Measurements from ENCODE around the gene TBCD. TPM values are rescaled to one million over a fixed set of nuclear protein-coding genes. Genes with fewer than 3 reads are reported as not detected.
A peak's percentile ranks its signal among the peaks of the same experiment; 100 is the strongest.

TBCD gene
- total and polyA plus RNA-seq, 2 donors (not counting 1 experiment from before 2014, with no cell fraction given) = 22.1 to 36.7 TPM

- no peak overlapping the region for H3K4me3 ChIP-seq (replicated peaks in 1 of 4; ENCODE audit: control extremely low read depth in 1 of 4, insufficient read depth in 1 of 4, low read depth in 3 of 4, low read length in 4 of 4)
- no peak overlapping the region for H2AFZ ChIP-seq (ENCODE audit: low read length)
- H3K27me3 ChIP-seq (ENCODE audit: control insufficient read depth, insufficient read depth, low read length) = no peaks in the 10 kb centered on the region
Observed at GRCh38 chr17:82932518-82933310, 180.8 kb downstream of the TBCD start.

DNA sequence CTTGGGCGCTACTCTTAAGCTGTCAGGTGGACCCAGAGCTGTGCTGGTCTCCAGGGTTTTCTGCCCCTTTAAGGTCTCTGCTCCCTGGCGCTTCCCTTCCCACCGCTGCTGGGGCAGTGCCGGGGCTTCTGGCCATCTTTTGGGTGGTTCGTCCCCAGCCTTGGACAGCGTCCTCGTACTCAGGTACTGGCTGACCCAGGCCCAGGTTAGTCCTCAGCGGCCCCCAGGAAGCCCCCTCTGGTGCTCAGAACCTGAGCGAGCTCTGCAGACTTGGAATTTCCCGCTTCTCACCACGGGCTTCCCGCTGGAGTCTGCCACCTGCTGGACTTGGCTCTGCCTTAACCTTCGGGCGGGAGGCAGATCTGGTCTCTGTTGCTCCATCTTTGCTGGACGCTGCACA lies 182.0 kb downstream of the TBCD start:
- TF ChIP-seq CTCF (conservative IDR thresholded peaks at IDR 0.05 in 1 of 2, IDR thresholded peaks at IDR 0.05 in 1 of 2; ENCODE audit: low read depth in 1 of 2, low read length in 2 of 2) = no peak
- no peak for TF ChIP-seq EZH2 (IDR thresholded peaks at IDR 0.05; ENCODE audit: low read length, missing control alignments)
- H3K9ac ChIP-seq (ENCODE audit: insufficient read depth, low read length) = no peak overlapping the region
- H3K36me3 ChIP-seq (ENCODE audit: control insufficient read depth, insufficient read depth, low read length) = peaks cover 20% of the 10 kb centered on the region
- H3K79me2 ChIP-seq (ENCODE audit: control insufficient read depth, insufficient read depth, low read length) = no peaks in the 10 kb centered on the region
- no peak overlapping the region for H2AFZ ChIP-seq (ENCODE audit: low read length)
- no peak overlapping the region for H3K27ac ChIP-seq (ENCODE audit: insufficient read depth, low read length)
- DNase-seq (ENCODE audit: low read depth in 2 of 2) = no peak
- no peaks in the 10 kb centered on the region for H3K27me3 ChIP-seq (ENCODE audit: control insufficient read depth, insufficient read depth, low read length)
- H4K20me1 ChIP-seq (ENCODE audit: control insufficient read depth, extremely low read depth, insufficient read depth, low read length) = no peaks in the 10 kb centered on the region
- peaks cover 16% of the 10 kb centered on the region for H3K4me1 ChIP-seq (ENCODE audit: control insufficient read depth, extremely low read depth, insufficient read depth, low read length)
- no peak overlapping the region for H3K4me3 ChIP-seq (replicated peaks in 1 of 4; ENCODE audit: control extremely low read depth in 1 of 4, insufficient read depth in 1 of 4, low read depth in 3 of 4, low read length in 4 of 4)
- H3K9me3 ChIP-seq (ENCODE audit: control insufficient read depth, insufficient read depth, low read depth, low read length) = no peaks in the 10 kb centered on the region
- no peak overlapping the region for H3K4me2 ChIP-seq (ENCODE audit: extremely low read depth, insufficient read depth, low read length)

More at GRCh38 chr17:82932518-82933310, 180.8 kb downstream of the TBCD start:
- Histone ChIP-seq H3K4me2 (ENCODE audit: extremely low read depth, insufficient read depth, low read length) (no peak overlapping the region), H3K9me3 (ENCODE audit: control insufficient read depth, insufficient read depth, low read depth, low read length) (no peaks in the 10 kb centered on the region), H3K36me3 (ENCODE audit: control insufficient read depth, insufficient read depth, low read length) (peaks cover 17% of the 10 kb centered on the region), H4K20me1 (ENCODE audit: control insufficient read depth, extremely low read depth, insufficient read depth, low read length) (no peaks in the 10 kb centered on the region), H3K79me2 (ENCODE audit: control insufficient read depth, insufficient read depth, low read length) (no peaks in the 10 kb centered on the region), H3K9ac (ENCODE audit: insufficient read depth, low read length) (no peak overlapping the region), H3K27ac (ENCODE audit: insufficient read depth, low read length) (peak overlapping the region; percentile 83), H3K4me1 (ENCODE audit: control insufficient read depth, extremely low read depth, insufficient read depth, low read length) (peaks cover 16% of the 10 kb centered on the region)
- TF ChIP-seq CTCF (conservative IDR thresholded peaks at IDR 0.05 in 1 of 2, IDR thresholded peaks at IDR 0.05 in 1 of 2; ENCODE audit: low read depth in 1 of 2, low read length in 2 of 2) = no peak
- no peak for TF ChIP-seq EZH2 (IDR thresholded peaks at IDR 0.05; ENCODE audit: low read length, missing control alignments)
- peak; percentile 71 to 74 for DNase-seq (ENCODE audit: low read depth in 2 of 2)

DNA sequence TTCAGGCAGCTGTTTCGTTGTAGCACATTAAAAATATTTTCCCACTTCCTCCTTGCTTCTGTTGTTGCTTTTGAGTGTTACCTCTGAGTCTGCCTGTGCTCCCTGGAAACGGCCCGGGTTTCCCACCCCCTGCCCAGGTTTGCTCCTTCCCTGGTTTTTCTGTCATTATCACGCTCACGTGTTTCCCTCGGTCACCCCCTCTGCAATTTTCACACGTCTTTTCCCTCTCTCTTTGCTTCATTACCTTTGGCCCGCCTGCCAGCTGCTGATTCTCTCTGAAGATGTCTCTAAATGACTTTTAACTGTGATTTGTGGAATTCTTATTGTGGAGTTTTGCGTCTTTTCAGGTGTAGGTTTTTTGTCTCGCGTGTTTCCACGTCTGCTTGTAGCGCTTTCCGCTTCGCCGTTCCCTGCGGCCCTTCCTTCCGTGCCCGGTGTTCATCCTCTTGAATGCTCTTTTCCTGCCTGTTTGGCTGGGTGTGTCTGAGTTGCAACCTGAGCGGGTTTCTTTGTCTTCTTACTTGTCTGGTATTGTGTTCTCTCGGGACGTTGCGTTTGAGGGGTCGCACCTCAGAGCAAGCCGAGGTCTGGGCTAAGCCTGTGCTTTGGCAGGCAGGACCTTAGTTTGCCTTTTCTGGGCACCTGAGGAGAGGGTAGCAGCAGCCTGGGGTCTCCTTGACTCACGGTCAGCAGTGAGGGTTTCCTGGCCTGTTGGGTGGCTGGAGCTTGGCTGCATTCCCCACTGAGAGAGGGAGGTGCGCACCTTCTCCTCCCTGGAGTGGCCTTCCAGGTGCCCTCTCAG lies 184.3 kb downstream of the TBCD start:
- TF ChIP-seq EZH2 (IDR thresholded peaks at IDR 0.05; ENCODE audit: low read length, missing control alignments) (no peak), CTCF (conservative IDR thresholded peaks at IDR 0.05 in 1 of 2, IDR thresholded peaks at IDR 0.05 in 1 of 2; ENCODE audit: low read depth in 1 of 2, low read length in 2 of 2) (no peak)
- Histone ChIP-seq H3K9ac (ENCODE audit: insufficient read depth, low read length) (no peak overlapping the region), H2AFZ (ENCODE audit: low read length) (no peak overlapping the region), H3K4me1 (ENCODE audit: control insufficient read depth, extremely low read depth, insufficient read depth, low read length) (peaks cover 16% of the 10 kb centered on the region), H4K20me1 (ENCODE audit: control insufficient read depth, extremely low read depth, insufficient read depth, low read length) (no peaks in the 10 kb centered on the region), H3K4me3 (replicated peaks in 1 of 4; ENCODE audit: control extremely low read depth in 1 of 4, insufficient read depth in 1 of 4, low read depth in 3 of 4, low read length in 4 of 4) (no peak overlapping the region), H3K79me2 (ENCODE audit: control insufficient read depth, insufficient read depth, low read length) (no peaks in the 10 kb centered on the region), H3K4me2 (ENCODE audit: extremely low read depth, insufficient read depth, low read length) (no peak overlapping the region), H3K27me3 (ENCODE audit: control insufficient read depth, insufficient read depth, low read length) (no peaks in the 10 kb centered on the region), H3K9me3 (ENCODE audit: control insufficient read depth, insufficient read depth, low read depth, low read length) (no peaks in the 10 kb centered on the region), H3K27ac (ENCODE audit: insufficient read depth, low read length) (no peak overlapping the region), H3K36me3 (ENCODE audit: control insufficient read depth, insufficient read depth, low read length) (peaks cover 12% of the 10 kb centered on the region)
- no peak for DNase-seq (ENCODE audit: low read depth in 2 of 2)

Measured in fibroblast of lung (primary cell).